ENCODE measurements around the gene ABI2.

- TF ChIP-seq CTCF (IDR thresholded peaks at IDR 0.05) (no peak), POLR2A (IDR thresholded peaks at IDR 0.05) (no peak), EP300 (IDR thresholded peaks at IDR 0.05) (no peak)
Observed at GRCh38 chr2:203379156-203379555, 51.0 kb downstream of the ABI2 start.

Measured in ovary (tissue), 3 donors.